ENCODE measurements around the gene AKNA.

GRCh38 chr9:114315723-114316363, 71.9 kb downstream of the AKNA start:
- TF ChIP-seq CTCF (IDR thresholded peaks at IDR 0.05) (no peak), POLR2A (IDR thresholded peaks at IDR 0.05) (no peak), POLR2AphosphoS5 (IDR thresholded peaks at IDR 0.05) (no peak)

Measured in sigmoid colon (tissue), 4 donors.